ENCODE measurements around the gene ADAM19. TPM values are rescaled to one million over a fixed set of nuclear protein-coding genes. Genes with fewer than 3 reads are reported as not detected.

The ADAM19 gene
- total and polyA plus RNA-seq, 2 donors from 2014 or later, result 0.88 to 9.2 TPM

- Histone ChIP-seq H3K4me1 (ENCODE audit: control insufficient read depth in 2 of 3, insufficient read depth in 2 of 3, low read depth in 1 of 3, low read length in 3 of 3) (no peaks in the 10 kb centered on the region), H3K36me3 (ENCODE audit: control insufficient read depth in 2 of 3, insufficient read depth in 3 of 3, low read length in 3 of 3) (no peaks in the 10 kb centered on the region), H3K4me3 (ENCODE audit: low read length in 3 of 3) (no peak overlapping the region), H3K27ac (ENCODE audit: low read depth in 2 of 2, low read length in 2 of 2) (no peak overlapping the region), H3K9me3 (ENCODE audit: control insufficient read depth in 2 of 3, insufficient read depth in 1 of 3, low read length in 3 of 3) (no peaks in the 10 kb centered on the region), H3K27me3 (ENCODE audit: control insufficient read depth, insufficient read depth, low read length) (no peaks in the 10 kb centered on the region), H3K9ac (ENCODE audit: low read length in 3 of 3) (no peak overlapping the region)
- no peak for FAIRE-seq
- intact Hi-C loops (cut with DNase I), result no loop called here
- TF ChIP-seq, protein P1, sequence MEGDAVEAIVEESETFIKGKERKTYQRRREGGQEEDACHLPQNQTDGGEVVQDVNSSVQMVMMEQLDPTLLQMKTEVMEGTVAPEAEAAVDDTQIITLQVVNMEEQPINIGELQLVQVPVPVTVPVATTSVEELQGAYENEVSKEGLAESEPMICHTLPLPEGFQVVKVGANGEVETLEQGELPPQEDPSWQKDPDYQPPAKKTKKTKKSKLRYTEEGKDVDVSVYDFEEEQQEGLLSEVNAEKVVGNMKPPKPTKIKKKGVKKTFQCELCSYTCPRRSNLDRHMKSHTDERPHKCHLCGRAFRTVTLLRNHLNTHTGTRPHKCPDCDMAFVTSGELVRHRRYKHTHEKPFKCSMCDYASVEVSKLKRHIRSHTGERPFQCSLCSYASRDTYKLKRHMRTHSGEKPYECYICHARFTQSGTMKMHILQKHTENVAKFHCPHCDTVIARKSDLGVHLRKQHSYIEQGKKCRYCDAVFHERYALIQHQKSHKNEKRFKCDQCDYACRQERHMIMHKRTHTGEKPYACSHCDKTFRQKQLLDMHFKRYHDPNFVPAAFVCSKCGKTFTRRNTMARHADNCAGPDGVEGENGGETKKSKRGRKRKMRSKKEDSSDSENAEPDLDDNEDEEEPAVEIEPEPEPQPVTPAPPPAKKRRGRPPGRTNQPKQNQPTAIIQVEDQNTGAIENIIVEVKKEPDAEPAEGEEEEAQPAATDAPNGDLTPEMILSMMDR (IDR thresholded peaks at IDR 0.05; ENCODE audit: borderline replicate concordance, extremely low read depth, insufficient read depth), result no peak
- DNase-seq, result no peak
Observed at GRCh38 chr5:157592594-157592993, 17.0 kb upstream of the ADAM19 start.

DNA sequence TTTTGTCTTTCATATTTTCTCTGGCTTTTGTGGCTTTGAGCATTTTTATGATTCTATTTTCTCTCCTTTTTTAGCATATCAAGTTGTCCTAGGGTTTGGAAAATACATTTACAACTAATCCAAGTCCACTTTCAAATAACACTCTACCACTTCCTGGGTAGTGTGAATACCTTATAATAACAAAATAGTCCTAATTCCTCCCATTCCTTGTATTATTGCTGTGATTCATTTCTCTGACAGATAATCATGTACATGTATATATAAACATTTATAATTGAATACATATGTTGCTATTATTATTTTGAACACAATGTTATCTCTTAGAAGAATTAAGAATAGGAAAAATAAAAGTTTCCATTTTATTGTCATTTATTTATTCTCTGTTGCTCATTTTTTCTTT is 14.9 kb upstream of the ADAM19 start:
- FAIRE-seq, result no peak
- TF ChIP-seq, protein P1 (IDR thresholded peaks at IDR 0.05; ENCODE audit: borderline replicate concordance, extremely low read depth, insufficient read depth), result no peak
- intact Hi-C loops (cut with DNase I), result no loop called here
- H3K36me3 ChIP-seq (ENCODE audit: control insufficient read depth in 2 of 3, insufficient read depth in 3 of 3, low read length in 3 of 3), result no peaks in the 10 kb centered on the region
- no peaks in the 10 kb centered on the region for H3K27me3 ChIP-seq (ENCODE audit: control insufficient read depth, insufficient read depth, low read length)
- no peak overlapping the region for H3K9ac ChIP-seq (ENCODE audit: low read length in 3 of 3)
- no peak overlapping the region for H3K4me3 ChIP-seq (ENCODE audit: low read length in 3 of 3)
- DNase-seq, result no peak
- H3K9me3 ChIP-seq (ENCODE audit: control insufficient read depth in 2 of 3, insufficient read depth in 1 of 3, low read length in 3 of 3), result no peaks in the 10 kb centered on the region
- no peak overlapping the region for H3K27ac ChIP-seq (ENCODE audit: low read depth in 2 of 2, low read length in 2 of 2)
- no peaks in the 10 kb centered on the region for H3K4me1 ChIP-seq (ENCODE audit: control insufficient read depth in 2 of 3, insufficient read depth in 2 of 3, low read depth in 1 of 3, low read length in 3 of 3)

DNA sequence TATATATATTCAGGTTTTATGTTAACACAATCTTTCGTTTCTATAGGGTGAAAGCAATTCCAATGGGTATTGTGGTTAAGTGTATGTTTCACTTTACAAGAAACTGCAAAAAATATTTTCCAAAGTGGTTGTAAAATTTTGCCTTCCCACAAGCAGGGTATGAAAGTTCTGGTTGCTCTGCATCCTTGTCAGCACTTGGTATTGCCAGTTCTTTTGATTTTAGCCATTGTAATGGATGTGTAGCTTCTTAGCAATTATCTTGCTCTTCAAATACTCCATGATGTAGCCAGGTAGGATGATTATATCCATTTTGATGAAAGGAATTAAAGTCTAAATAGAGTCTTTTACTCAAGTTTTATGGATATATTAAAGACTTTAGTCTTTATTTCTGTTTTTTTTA is 9.1 kb upstream of the ADAM19 start:
- Histone ChIP-seq H3K9ac (ENCODE audit: low read length in 3 of 3) (no peak overlapping the region), H3K4me1 (ENCODE audit: control insufficient read depth in 2 of 3, insufficient read depth in 2 of 3, low read depth in 1 of 3, low read length in 3 of 3) (no peaks in the 10 kb centered on the region), H3K9me3 (ENCODE audit: control insufficient read depth in 2 of 3, insufficient read depth in 1 of 3, low read length in 3 of 3) (no peaks in the 10 kb centered on the region), H3K36me3 (ENCODE audit: control insufficient read depth in 2 of 3, insufficient read depth in 3 of 3, low read length in 3 of 3) (no peaks in the 10 kb centered on the region), H3K27ac (ENCODE audit: low read depth in 2 of 2, low read length in 2 of 2) (no peak overlapping the region), H3K4me3 (ENCODE audit: low read length in 3 of 3) (no peak overlapping the region), H3K27me3 (ENCODE audit: control insufficient read depth, insufficient read depth, low read length) (no peaks in the 10 kb centered on the region)
- no peak for FAIRE-seq
- DNase-seq, result no peak
- intact Hi-C loops (cut with DNase I), result no loop called here
- TF ChIP-seq, protein P1 (IDR thresholded peaks at IDR 0.05; ENCODE audit: borderline replicate concordance, extremely low read depth, insufficient read depth), result no peak
